ENCODE data around the gene GRM1. TPM values are rescaled to one million over a fixed set of nuclear protein-coding genes. Genes with fewer than 3 reads are reported as not detected.

Gene GRM1
- total and polyA plus RNA-seq, 2 donors (not counting 3 experiments of a cell fraction or from before 2014, with no cell fraction given) = 0.07 TPM; not detected in 1

DNA sequence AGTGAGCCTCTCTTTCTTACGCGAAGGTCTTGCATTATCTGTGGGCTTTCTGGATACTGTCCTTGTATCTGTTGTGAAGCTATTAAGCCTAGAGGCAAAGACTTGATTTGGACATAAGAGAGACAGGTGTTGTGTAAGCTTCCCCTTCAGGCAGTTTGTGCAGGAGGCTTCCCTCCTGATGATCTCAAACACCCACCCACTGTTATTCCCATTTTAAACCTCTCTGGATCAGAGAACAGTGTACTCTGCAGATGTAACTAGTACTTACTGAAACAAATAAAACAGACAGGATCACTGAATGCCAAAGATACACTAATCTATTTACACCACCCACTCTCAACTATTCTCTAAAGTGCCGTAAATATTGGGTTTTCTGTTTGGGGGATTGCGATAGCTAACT lies 401.0 kb downstream of the GRM1 start:
- H3K9me1 ChIP-seq (replicated peaks; ENCODE audit: control insufficient read depth, extremely low read depth, insufficient read depth, low read length) = no peaks in the 10 kb centered on the region
- H3K36me3 ChIP-seq (ENCODE audit: control insufficient read depth in 2 of 2, extremely low read depth in 1 of 2, insufficient read depth in 2 of 2, low read length in 2 of 2) = no peaks in the 10 kb centered on the region
- H3K27ac ChIP-seq (ENCODE audit: insufficient read depth, low read depth, low read length) = no peak overlapping the region
- no peak for DNase-seq (ENCODE audit: low read depth, low spot score)
- H3K4me1 ChIP-seq (ENCODE audit: control insufficient read depth, extremely low read depth, insufficient read depth, low read length) = peaks cover 3% of the 10 kb centered on the region
- intact Hi-C loops (cut with micrococcal nuclease) = no loop called here
- no peak overlapping the region for H3K4me2 ChIP-seq (ENCODE audit: insufficient read depth, low read length)
- no peaks in the 10 kb centered on the region for H4K20me1 ChIP-seq (replicated peaks; ENCODE audit: control insufficient read depth, extremely low read depth, insufficient read depth, low read length)
- no peaks in the 10 kb centered on the region for H3K9me3 ChIP-seq (replicated peaks; ENCODE audit: control insufficient read depth, insufficient read depth, low read length)
- CTCF ChIA-PET = no interaction called here
- TF ChIP-seq GATA2 (IDR thresholded peaks at IDR 0.05; ENCODE audit: insufficient read depth, insufficient read length, low read depth, low read length) = no peak
- no peak for TF ChIP-seq EZH2 (IDR thresholded peaks at IDR 0.05; ENCODE audit: borderline replicate concordance, low read depth, low read length, severe bottlenecking)
- TF ChIP-seq, protein P1, sequence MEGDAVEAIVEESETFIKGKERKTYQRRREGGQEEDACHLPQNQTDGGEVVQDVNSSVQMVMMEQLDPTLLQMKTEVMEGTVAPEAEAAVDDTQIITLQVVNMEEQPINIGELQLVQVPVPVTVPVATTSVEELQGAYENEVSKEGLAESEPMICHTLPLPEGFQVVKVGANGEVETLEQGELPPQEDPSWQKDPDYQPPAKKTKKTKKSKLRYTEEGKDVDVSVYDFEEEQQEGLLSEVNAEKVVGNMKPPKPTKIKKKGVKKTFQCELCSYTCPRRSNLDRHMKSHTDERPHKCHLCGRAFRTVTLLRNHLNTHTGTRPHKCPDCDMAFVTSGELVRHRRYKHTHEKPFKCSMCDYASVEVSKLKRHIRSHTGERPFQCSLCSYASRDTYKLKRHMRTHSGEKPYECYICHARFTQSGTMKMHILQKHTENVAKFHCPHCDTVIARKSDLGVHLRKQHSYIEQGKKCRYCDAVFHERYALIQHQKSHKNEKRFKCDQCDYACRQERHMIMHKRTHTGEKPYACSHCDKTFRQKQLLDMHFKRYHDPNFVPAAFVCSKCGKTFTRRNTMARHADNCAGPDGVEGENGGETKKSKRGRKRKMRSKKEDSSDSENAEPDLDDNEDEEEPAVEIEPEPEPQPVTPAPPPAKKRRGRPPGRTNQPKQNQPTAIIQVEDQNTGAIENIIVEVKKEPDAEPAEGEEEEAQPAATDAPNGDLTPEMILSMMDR (IDR thresholded peaks at IDR 0.05; ENCODE audit: extremely low read depth in 1 of 2, insufficient read depth in 1 of 2, low read depth in 1 of 2, low read length in 2 of 2) = no peak
- TF ChIP-seq FOS (IDR thresholded peaks at IDR 0.05; ENCODE audit: borderline replicate concordance, insufficient read depth, low read length) = no peak
- no peak for TF ChIP-seq POLR2A (IDR thresholded peaks at IDR 0.05; ENCODE audit: low read depth, low read length)
- TF ChIP-seq, protein P2, sequence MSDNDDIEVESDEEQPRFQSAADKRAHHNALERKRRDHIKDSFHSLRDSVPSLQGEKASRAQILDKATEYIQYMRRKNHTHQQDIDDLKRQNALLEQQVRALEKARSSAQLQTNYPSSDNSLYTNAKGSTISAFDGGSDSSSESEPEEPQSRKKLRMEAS (IDR thresholded peaks at IDR 0.05; ENCODE audit: insufficient read depth, insufficient read length) = no peak
- no peak for TF ChIP-seq JUN (IDR thresholded peaks at IDR 0.05; ENCODE audit: borderline replicate concordance, insufficient read depth, insufficient read length, low read depth)
- TF ChIP-seq MYC (IDR thresholded peaks at IDR 0.05; ENCODE audit: low read depth, low read length) = no peak
- no peak for TF ChIP-seq POLR2AphosphoS5 (IDR thresholded peaks at IDR 0.05; ENCODE audit: insufficient read depth, low read depth, low read length)
- no peak for FAIRE-seq
- dilution Hi-C loops (cut with MboI; ENCODE audit: extremely low pct_ligation_motif_present, low sequenced_read_pairs) = no loop called here
- H3K4me3 ChIP-seq (replicated peaks in 1 of 3; ENCODE audit: insufficient read depth in 1 of 3, low read depth in 1 of 3, low read length in 3 of 3) = no peak overlapping the region
- peaks cover 4 to 12% of the 10 kb centered on the region in 2 experiments for H3K27me3 ChIP-seq (ENCODE audit: control insufficient read depth in 2 of 2, insufficient read depth in 2 of 2, low read length in 2 of 2)
- H3K9ac ChIP-seq (replicated peaks; ENCODE audit: extremely low read depth, insufficient read depth, low read length) = no peak overlapping the region
- H3K79me2 ChIP-seq (ENCODE audit: control insufficient read depth, insufficient read depth, low read length) = no peaks in the 10 kb centered on the region
- no TSS peak for BruUV-seq (replicated peaks)
- POLR2A ChIA-PET = no interaction called here
- H2AFZ ChIP-seq (ENCODE audit: low read depth, low read length) = no peak overlapping the region

Measured in endothelial cell of umbilical vein (primary cell).